Stimulated activated CD4-positive, alpha-beta T cell treated with anti-CD3 and anti-CD28 coated beads, Interleukin-15, amount 100 ng/mL, for 48 hours (primary cell): ENCODE results near the gene SLCO2A1.
A peak's percentile ranks its signal among the peaks of the same experiment; 100 is the strongest.
"Not testable (repeated sequence)": the region's sequence is repeated elsewhere in the genome, so short reads cannot be mapped to it uniquely, and the experiment has no call there.

Experiments used
- DNase-seq, 2 donors: peaks; one replicate each; pipeline ENCODE4 v3.0.0-alpha.2; 2020; ENCODE audit warnings: low read depth in 2 of 2

SLCO2A1 gene

GRCh38 chr3:134029734-134030378, at the start of gene SLCO2A1:
Gene SLCO2A1, minus strand, starts transcription at chr3:134029925. Its CDS starts 123 bp downstream, at chr3:134029802.
- DNase-seq = peak in 1 of 2 donors; percentile 6

GRCh38 chr3:134079111-134079547, 49.4 kb upstream of the SLCO2A1 start:
- no peak for DNase-seq

GRCh38 chr3:134078169-134078831, 48.6 kb upstream of the SLCO2A1 start:
- no peak for DNase-seq

GRCh38 chr3:134077649-134078161, 48.0 kb upstream of the SLCO2A1 start:
- no peak for DNase-seq

GRCh38 chr3:134076851-134077250, 47.1 kb upstream of the SLCO2A1 start:
- DNase-seq = no peak

GRCh38 chr3:134075846-134076245, 46.1 kb upstream of the SLCO2A1 start:
- DNase-seq = no peak

- DNase-seq = no peak
Measured at GRCh38 chr3:134075568-134075825, 45.8 kb upstream of the SLCO2A1 start.

- no peak for DNase-seq
Measured at GRCh38 chr3:134074790-134075567, 45.3 kb upstream of the SLCO2A1 start.

GRCh38 chr3:134074001-134074789, 44.5 kb upstream of the SLCO2A1 start:
- DNase-seq = no peak

- no peak for DNase-seq
Measured at GRCh38 chr3:134073583-134073945, 43.8 kb upstream of the SLCO2A1 start.

- no peak for DNase-seq
Measured at GRCh38 chr3:134072881-134073582, 43.3 kb upstream of the SLCO2A1 start.

GRCh38 chr3:134070281-134070680, 40.6 kb upstream of the SLCO2A1 start:
- DNase-seq = not testable (repeated sequence)

GRCh38 chr3:134068429-134068828, 38.7 kb upstream of the SLCO2A1 start:
- no peak for DNase-seq

GRCh38 chr3:134067531-134068161, 37.9 kb upstream of the SLCO2A1 start:
- DNase-seq = no peak

GRCh38 chr3:134066651-134067530, 37.2 kb upstream of the SLCO2A1 start:
- no peak for DNase-seq

- no peak for DNase-seq
Measured at GRCh38 chr3:134066158-134066541, 36.4 kb upstream of the SLCO2A1 start.

GRCh38 chr3:134065252-134066157, 35.8 kb upstream of the SLCO2A1 start:
- DNase-seq = no peak

GRCh38 chr3:134064081-134064480, 34.4 kb upstream of the SLCO2A1 start:
- no peak for DNase-seq

GRCh38 chr3:134061401-134061800, 31.7 kb upstream of the SLCO2A1 start:
- no peak for DNase-seq
